GM12801 (cell line): ENCODE results near the gene PCDHGC5.

ENCODE experiments used
- TF ChIP-seq, protein P1 (sequence below): IDR thresholded peaks from one replicate; pipeline ENCODE4 v1.5.1; 2011; ENCODE audit warnings: control low read depth; ENCODE audit not compliant: insufficient read length; ENCODE audit errors: extremely low read depth

PCDHGC5 gene

DNA sequence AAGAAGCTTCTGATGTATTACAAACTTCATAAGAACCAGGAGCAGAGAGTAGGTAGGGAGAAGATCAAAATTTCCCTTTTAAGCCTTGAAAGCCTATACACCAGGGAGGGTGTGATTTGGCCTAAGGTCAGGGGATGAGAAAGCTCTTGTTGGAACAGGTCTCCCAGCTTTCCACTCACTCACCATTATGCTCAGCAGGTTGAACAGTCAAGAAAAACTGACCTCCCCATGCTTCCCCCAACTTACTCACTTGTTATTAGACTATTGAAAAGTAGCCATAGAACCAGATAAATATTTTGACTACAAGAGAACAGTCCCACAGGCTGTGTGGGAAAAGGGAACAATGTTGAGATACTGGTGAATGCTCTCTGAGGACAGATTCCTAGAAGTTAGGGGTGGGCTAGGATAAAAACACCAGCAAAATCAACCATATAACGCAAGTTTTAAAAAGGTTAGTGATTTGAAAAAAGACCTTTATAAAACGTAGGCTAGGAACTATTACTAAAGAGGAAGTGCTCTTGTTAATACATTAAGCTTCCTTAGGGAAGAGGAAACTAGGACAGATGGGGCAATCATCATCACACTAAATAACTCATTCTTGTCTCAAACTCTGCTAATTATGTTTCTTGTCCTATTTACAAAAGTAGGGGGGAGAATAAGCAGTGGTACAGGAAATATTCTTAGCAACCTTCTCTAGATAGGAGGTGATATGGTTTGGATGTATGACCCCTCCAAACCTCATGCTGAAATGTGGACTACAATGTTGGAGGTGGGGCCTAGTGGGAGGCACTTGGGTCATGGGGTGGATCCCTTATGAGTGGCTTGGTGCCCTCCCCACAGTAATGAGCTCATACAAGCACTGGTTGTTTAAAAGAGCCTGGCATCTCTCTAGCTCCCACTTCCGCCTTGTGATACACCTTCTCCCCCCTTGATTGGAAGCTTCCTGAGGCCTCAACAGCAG lies 31.0 kb downstream of the PCDHGC5 start:
- TF ChIP-seq, protein P1, sequence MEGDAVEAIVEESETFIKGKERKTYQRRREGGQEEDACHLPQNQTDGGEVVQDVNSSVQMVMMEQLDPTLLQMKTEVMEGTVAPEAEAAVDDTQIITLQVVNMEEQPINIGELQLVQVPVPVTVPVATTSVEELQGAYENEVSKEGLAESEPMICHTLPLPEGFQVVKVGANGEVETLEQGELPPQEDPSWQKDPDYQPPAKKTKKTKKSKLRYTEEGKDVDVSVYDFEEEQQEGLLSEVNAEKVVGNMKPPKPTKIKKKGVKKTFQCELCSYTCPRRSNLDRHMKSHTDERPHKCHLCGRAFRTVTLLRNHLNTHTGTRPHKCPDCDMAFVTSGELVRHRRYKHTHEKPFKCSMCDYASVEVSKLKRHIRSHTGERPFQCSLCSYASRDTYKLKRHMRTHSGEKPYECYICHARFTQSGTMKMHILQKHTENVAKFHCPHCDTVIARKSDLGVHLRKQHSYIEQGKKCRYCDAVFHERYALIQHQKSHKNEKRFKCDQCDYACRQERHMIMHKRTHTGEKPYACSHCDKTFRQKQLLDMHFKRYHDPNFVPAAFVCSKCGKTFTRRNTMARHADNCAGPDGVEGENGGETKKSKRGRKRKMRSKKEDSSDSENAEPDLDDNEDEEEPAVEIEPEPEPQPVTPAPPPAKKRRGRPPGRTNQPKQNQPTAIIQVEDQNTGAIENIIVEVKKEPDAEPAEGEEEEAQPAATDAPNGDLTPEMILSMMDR, result no peak

DNA sequence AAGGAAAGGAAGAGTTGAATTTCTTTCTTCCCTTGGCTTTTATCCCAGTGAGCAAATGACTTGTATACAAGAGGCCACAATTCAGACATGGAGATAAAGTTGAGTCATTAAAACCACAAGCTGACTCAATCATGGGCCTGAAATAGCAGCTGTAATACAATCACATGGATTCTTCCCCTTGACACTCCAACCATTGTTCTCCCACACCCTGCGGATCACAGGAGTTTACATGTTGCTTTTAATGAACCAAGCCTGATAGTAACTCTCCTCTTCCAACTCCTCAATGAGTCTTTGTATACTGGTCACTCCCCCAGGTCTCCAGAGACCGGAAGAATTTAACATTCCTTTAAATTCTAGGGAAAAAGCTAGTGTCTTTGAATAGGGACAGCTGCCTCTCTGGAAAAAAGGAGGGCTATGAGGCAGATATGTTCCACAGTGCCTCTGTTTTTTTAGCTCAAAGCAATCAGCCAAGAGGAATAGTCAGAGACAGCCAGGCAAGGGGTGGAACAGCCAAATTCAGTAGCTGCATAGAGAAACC lies 32.4 kb downstream of the PCDHGC5 start:
- TF ChIP-seq, protein P1, result no peak

DNA sequence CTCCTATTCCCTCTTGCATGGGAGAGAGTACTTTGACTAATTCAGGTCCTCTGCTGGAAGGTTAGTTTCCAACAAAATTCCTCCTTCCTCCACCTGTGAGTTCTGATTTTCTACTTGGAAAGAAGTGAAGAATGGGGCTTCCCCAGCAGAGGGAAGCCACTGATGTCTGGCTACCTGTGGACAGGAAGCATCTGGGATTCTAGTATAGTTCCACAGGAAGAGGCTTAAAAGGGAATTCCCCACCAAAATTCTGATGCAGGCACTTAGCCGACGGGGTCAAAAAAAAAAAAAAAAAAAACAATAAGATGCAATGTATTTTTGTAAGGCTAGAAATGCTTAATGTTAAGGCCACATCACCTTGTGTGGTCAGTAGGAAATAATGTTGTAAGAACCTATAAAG lies 33.4 kb downstream of the PCDHGC5 start:
- TF ChIP-seq, protein P1, result no peak

DNA sequence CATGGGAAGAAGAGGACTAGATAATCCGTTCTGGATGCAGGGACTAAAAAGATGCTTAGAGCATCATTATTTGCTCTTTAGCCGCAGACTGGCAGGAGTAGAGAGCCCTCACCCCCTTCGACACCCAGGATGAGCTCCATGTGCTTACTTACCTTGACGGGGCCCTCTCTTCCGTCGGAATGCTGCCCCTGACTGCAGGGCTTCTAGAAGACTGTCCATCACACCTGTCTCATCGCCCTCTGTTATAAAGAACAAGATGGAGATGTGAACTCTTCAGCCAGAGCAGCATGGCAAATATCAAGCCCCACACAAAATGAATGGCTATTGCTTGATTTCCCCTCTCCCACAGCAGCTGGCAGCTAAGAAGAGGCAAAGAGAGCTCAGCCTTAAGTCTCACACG lies 35.1 kb downstream of the PCDHGC5 start:
- TF ChIP-seq, protein P1, result no peak

DNA sequence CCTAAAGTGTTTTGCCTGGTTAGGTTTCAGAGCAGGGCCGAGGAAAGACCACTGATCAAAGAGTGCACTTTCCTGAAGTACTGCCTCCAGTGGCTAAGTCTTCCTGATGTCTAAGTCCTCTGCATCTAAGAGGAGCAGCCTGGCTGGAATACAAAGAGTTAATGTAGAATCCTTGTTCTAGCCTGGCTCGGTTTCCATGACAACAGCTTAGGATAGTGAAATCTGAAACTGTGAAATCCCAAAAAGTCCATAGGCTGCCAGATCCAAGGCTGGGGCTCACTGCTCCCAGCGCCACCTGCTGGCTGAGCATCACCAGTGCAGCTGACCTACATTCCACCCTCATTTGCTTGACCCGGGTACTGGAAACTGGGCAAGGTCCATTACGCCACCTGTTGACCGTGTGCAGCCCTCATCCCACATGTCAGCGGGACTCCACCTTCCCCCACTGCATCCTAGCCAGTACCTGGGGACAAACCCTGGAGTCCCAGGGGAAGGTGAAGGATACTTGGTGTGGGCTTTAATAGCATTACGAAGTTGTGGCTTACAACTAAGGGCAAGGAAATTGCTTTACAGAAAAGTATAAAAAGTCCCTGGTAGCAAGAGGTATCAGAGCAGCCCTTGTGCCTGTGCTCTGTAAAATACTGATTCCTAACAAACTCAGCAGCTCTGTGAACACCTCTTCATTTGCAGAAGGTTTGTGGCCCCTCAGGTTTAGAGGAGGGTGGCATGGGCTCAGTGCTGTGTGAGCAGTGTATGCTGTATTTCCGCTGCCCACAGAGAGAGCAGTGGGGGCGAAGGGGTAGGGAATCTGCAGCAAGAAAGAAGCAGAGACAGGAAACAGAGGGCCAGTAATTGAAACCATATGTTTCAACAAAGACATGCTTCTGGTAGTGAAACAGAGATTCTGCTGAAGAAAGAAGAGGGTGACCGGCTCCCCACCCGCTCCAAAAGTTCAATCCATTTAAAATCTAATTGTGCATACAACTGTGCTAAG lies 36.0 kb downstream of the PCDHGC5 start:
- TF ChIP-seq, protein P1, result no peak

DNA sequence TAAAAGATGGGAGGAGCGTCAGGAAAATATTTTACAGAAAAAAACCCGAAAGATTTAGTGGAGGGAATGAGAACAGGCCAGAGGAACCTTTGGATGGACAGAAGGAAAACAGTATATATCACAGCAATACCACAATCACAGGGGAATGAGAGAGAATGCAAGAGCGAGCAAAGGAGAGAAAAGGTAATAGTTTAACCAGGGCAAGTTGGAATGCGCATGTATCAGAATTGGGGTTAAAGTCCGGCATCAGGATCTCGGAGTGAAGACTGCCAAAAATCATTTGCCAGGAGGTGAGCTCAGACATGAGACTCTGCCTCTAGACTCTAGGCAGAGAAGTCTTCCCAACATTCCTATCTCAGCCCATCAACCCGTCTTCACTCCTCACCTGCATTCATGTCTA lies 36.8 kb downstream of the PCDHGC5 start:
- TF ChIP-seq, protein P1, result no peak

DNA sequence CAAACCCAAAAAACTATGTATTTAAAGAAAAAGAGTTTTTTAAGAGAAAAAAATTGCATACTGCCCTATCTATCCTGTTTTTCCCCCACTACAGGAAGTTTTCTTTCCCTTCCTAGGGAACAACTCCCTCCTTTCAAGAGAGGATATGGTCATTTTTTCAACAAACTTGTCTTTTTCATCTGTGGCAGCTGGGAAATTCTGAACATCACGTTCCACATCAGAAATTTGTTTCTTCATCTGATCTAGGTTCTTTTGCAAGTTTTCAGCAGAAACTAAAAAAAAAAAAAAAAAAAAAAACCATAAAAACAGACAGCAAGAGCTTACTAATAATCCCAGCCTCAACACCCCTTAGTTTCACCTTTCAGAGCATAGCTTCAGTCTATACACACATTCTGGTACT lies 38.5 kb downstream of the PCDHGC5 start:
- TF ChIP-seq, protein P1, result no peak
